ENCODE results near the gene ALCAM.

The ALCAM gene

GRCh38 chr3:105465251-105465853 lies 98.6 kb downstream of the ALCAM start:
- TF ChIP-seq TAF1 (IDR thresholded peaks at IDR 0.05; ENCODE audit: borderline replicate concordance, insufficient read depth, low read length) (no peak), REST (IDR thresholded peaks at IDR 0.05; ENCODE audit: insufficient read depth in 1 of 2, low read depth in 2 of 2, low read length in 2 of 2) (no peak), FOXP2 (optimal IDR thresholded peaks at IDR 0.05; ENCODE audit: borderline replicate concordance, extremely low read depth, extremely low read length, insufficient read depth) (no peak), POLR2AphosphoS5 (IDR thresholded peaks at IDR 0.05; ENCODE audit: low read depth, low read length) (no peak), SIN3A (IDR thresholded peaks at IDR 0.05; ENCODE audit: borderline replicate concordance, insufficient read depth, low read length) (no peak)

DNA sequence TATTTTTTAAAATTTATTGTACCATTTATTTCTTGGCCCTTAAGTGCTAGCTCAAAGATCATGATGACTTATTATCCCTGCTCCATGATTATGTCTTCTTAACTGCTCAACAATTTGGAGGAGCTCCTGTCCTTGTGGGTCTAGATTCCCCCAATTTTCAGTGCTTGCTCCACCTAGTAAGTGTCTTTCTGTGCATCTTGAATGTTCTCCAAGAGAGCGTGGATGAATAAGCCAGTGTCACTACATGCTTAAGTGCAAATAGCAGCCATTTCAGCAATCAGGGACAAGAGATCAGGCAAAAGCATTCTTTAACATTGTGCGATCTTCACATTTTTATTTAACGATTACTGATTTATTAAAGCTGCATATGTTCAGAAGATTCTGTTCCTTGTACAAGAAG lies 99.4 kb downstream of the ALCAM start:
- TF ChIP-seq SIN3A (IDR thresholded peaks at IDR 0.05; ENCODE audit: borderline replicate concordance, insufficient read depth, low read length) (no peak), FOXP2 (optimal IDR thresholded peaks at IDR 0.05; ENCODE audit: borderline replicate concordance, extremely low read depth, extremely low read length, insufficient read depth) (no peak), REST (IDR thresholded peaks at IDR 0.05; ENCODE audit: insufficient read depth in 1 of 2, low read depth in 2 of 2, low read length in 2 of 2) (no peak), POLR2AphosphoS5 (IDR thresholded peaks at IDR 0.05; ENCODE audit: low read depth, low read length) (no peak), TAF1 (IDR thresholded peaks at IDR 0.05; ENCODE audit: borderline replicate concordance, insufficient read depth, low read length) (no peak)

GRCh38 chr3:105466495-105467404 lies 100.0 kb downstream of the ALCAM start:
- TF ChIP-seq POLR2AphosphoS5 (IDR thresholded peaks at IDR 0.05; ENCODE audit: low read depth, low read length), result no peak
- TF ChIP-seq TAF1 (IDR thresholded peaks at IDR 0.05; ENCODE audit: borderline replicate concordance, insufficient read depth, low read length), result no peak
- TF ChIP-seq REST (IDR thresholded peaks at IDR 0.05; ENCODE audit: insufficient read depth in 1 of 2, low read depth in 2 of 2, low read length in 2 of 2), result no peak
- TF ChIP-seq SIN3A (IDR thresholded peaks at IDR 0.05; ENCODE audit: borderline replicate concordance, insufficient read depth, low read length), result no peak
- no peak for TF ChIP-seq FOXP2 (optimal IDR thresholded peaks at IDR 0.05; ENCODE audit: borderline replicate concordance, extremely low read depth, extremely low read length, insufficient read depth)

DNA sequence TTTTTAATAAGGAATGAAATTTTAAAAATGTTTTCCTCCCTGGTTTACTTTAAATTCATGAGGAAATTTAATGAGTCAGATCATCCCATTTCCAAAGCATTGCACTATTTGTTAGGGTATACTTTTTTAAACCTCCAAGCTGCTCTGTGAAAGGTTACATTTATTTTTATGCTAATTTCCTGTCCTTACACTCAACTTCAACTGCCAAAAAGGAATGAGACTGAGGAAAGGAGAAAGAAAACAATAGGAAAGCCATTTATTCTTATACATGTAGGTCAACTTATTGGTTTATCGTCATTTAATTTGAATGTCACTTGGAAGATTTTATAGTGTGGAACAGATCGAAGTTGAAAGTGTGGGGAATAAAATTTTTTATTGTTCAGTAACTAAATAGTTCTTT lies 104.1 kb downstream of the ALCAM start:
- TF ChIP-seq FOXP2 (optimal IDR thresholded peaks at IDR 0.05; ENCODE audit: borderline replicate concordance, extremely low read depth, extremely low read length, insufficient read depth) (no peak), REST (IDR thresholded peaks at IDR 0.05; ENCODE audit: insufficient read depth in 1 of 2, low read depth in 2 of 2, low read length in 2 of 2) (no peak), POLR2AphosphoS5 (IDR thresholded peaks at IDR 0.05; ENCODE audit: low read depth, low read length) (no peak), TAF1 (IDR thresholded peaks at IDR 0.05; ENCODE audit: borderline replicate concordance, insufficient read depth, low read length) (no peak), SIN3A (IDR thresholded peaks at IDR 0.05; ENCODE audit: borderline replicate concordance, insufficient read depth, low read length) (no peak)
